ENCODE measurements around the gene MRPL36.
"Not testable (repeated sequence)": the region's sequence is repeated elsewhere in the genome, so short reads cannot be mapped to it uniquely, and the experiment has no call there.

The MRPL36 gene

DNA sequence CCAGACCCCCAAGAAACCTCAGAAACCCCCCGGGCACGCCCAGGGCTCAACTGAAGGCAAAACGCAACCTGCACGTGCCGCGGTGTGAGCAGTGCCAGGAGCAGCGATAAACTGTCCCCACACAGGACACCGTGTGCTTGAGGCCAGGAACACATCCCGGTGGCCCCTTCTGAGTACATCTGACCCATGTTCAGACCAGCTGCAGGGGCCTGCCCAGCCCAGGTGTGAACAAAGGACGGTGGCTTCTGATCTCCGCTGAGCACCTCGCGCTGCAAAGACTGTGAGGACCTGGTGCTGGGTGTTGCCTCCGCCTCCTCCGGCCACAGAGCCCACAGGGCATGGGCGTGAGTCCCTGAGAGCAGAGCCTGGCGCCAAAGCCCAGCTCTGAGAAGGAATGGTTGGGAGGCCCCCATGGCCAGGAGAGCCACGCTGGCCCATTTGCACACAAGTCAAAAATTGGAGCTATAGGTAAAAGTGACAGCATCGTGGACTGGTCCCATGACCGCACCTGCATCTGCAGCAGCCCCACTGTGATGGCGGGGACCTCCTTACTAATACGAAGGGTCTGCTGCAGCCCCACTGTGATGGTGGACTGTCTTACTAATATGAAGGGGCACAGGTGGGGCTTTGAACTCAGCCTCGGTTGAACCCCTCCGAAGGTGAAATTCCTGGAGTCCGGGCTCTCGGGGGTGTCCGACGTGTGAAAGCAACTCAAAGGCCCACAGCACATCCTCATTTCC is 33.0 kb upstream of the MRPL36 start:
- DNase-seq: no peak

DNA sequence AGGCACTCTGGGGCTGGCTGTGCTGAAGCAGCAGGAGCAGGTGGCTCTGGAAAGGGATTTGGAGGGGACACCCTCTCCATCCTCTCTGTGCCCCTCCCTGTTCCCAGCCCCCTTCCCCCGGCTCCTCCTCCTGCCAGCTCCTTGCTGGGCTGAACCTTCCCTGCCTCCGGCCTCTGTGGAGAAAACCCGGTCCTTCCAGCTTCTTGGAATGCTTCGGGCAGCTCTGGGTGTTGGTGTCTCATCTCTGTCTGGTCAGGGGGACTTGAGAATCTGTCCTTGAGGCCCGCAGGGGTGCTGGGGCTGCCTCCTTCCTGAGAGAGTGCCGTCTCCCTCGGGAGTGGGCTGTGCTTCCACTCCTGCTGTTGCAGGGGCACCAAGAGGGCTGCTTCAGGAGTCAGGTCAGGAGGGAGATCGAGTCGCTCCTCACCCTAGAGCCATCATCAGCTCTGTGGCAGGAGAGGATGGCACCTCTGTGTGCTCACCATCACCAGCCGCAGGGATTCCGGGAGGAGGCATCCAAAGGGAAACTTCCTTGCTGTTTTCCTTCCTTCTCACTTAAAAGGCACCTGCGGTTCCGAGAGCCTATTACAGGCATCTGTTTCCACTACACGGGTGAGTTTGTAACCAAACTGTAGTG is 32.2 kb upstream of the MRPL36 start:
- no peak for DNase-seq

DNA sequence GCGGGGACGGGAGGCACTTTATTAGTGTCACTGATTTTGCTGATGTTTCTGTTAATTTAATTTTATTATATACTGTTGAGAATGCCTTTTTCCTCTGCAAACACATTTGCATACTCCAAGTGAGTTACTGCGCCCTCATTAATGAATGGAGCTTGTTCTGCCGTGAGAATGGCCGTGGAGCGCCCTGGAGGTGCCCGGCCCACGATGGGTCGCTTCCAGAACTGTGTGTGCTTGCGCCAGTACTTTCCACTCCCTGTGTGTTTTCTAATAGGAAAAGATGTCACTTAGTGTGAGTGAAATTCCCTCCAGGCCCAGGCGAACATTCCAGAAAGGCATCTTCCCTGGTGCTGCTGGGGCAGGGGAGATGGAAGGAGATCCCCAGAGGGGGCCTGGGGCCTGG is 31.6 kb upstream of the MRPL36 start:
- no peak for DNase-seq

DNA sequence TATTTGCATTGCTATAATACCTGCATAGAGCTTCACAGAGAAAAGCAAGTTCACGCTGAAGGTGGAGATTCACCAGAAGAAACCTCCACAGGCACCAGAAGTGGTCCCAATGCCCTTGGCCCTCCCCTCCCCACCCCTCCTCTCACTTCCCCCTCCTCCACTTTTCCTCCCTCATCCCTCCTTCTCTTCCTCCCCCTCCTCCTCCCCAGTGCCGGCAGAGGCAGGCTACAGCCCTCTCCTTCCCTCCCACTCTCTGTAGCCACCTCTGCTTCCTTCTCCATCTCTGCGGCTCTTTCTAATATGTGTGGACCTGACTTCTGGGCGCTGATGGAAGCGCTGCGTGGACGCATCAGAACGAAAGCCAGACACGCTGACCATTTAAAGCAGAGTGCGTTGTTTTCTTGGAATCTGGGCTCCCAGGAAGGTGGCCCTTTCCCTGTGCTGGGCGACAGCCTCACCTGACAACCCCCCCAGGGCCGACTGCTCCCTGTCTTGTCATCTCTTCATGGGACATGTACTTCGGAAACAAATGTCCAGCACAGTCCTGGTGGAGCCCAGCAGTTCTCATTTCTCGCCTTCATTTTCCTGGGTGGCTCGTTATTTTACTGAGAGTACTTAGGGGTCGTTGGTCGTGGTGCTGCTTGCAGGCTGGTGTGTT is 31.1 kb upstream of the MRPL36 start:
- DNase-seq: no peak

DNA sequence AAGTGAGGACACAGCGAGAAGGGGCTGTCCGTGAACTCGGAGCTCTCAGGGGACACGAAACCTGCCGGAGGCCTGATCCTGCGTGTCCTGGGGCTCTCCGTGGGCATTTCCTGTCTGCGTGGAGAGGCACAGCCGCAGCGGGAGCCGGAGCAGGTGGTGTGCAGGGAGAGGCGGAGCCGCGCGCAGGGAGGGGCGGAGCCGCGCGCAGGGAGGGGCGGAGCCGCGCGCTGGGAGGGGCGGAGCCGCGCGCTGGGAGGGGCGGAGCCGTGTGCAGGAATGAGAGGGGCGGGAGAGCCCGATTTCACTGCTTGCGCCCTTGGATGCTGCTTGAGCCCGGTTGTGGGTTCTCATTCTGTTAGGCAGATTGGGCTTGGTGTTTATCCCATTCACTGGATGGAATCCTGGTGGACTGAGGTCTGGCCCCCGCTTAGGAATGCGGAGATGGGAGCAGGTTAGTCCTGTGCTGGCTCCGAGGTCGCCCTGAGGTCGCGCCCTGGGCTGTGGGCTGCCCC is 28.3 kb upstream of the MRPL36 start:
- DNase-seq: no peak

DNA sequence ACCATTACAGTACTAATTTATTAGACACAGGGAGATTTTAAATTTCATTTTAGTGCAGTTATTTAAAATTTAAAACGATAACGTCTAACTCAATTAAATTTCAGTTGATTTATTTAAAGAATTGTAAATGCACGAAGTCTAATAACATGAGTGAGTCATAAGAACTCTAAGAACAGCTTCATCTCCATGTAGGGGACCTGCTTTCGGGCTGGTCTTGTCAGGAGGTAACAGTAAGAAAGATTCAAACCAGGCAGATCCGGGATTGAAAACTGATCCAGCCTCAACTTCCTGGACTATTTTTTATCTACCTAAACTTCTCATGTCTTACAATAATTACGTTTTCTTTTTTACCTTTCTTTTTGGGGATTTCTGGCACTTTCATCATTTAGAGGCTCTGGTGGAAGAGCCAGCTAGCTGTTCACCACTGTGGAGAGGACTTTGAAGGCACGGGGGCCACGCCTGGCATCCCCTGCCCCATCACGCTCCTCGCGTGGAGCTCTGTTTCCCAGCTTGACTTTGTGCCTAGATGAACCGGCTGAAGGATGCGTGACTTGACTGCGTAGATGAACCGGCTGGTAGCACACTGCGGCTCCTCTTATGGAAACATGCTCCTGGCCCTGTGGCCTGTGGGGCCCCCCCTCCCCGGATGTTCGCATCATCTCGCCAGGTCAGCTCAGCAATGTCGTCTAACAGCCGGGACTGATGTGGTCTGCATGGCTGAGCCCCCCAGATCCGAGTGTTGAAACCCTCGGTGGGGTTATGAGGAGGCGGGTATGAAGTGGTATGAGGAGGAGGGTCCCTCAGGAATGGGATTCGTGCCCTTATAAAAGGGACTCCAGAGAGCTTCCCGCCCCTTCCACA is 27.6 kb upstream of the MRPL36 start:
- no peak for DNase-seq

DNA sequence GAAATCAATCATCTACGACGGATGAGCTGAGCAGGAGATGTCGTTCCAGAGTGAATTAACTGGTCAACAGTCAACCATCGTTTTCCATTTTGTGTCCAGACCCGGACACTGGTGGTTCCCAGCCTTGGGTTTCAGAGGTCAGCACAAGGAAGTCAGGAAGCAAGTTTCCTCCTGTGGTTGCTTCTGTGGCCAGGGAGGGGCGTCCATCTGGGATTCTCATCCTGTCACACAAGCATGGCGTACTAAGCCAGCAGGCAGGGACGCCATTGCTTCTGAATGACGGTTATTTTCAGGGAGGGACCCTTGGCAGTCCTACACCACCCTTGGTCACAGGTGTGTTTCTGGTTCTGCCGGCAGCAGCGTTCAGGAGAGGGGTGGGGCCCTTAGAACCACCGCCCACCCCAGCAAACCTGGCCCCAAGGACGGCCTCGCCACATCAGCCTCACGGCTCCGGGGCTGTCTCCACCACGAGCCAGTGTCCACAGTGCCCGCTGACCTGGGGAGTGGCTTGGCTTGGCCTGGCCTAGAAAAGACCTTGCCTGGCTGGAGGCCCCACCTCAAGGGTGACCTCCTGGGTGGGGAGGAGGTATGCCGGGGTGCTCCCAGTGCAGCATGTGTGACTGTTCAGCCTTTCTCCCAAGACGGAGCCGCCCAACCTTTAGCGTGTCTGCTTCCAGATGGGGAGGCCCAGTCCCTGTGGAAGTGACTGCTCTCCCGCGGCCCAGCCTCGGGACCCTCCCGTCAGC is 26.8 kb upstream of the MRPL36 start:
- DNase-seq: no peak

DNA sequence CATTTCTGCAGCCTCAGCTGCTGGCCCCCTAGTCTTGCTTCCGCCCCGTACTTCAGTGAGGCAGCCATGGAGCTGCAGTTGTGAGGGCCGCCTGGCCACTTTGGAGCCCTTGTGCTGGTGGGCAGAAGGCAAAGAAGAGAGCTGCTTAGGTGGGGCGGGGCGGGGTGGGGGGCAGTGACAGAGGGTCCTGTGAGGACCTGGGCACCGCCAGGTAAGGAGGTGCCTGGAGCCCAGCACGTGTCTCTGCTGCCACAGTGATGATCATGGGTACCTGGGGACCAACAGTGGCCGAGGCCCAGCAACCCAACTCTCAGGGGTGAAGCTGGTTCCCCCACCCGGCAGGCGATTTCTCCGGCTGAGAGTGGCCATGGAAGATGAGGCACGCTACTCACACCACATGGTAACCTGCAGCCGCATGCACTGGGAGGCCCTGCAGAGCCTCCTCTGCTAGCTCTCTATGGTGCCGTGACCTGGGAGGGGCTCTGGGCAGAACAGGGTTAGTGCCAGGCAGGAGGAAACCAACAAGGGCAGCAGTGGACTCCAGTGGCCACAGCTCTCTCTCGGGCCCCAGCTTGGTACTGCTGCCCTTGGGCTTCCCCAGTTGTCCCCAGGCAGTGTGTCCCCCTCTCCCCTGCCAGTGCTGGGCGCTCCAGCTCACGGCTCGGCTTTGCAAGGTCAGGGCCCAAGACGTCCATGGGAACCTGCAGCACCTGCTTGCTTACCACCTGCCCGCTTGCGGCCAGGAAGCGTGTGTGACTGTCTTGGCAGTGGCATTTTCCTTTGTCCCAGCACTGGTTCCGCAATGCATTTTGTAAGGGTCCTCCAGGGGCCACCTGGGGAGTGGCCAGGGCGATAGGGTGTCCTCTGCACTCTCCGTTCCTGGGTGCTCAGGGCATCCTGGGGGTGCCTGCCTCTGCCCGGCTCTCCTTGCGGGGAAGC is 25.5 kb upstream of the MRPL36 start:
- no peak for DNase-seq

DNA sequence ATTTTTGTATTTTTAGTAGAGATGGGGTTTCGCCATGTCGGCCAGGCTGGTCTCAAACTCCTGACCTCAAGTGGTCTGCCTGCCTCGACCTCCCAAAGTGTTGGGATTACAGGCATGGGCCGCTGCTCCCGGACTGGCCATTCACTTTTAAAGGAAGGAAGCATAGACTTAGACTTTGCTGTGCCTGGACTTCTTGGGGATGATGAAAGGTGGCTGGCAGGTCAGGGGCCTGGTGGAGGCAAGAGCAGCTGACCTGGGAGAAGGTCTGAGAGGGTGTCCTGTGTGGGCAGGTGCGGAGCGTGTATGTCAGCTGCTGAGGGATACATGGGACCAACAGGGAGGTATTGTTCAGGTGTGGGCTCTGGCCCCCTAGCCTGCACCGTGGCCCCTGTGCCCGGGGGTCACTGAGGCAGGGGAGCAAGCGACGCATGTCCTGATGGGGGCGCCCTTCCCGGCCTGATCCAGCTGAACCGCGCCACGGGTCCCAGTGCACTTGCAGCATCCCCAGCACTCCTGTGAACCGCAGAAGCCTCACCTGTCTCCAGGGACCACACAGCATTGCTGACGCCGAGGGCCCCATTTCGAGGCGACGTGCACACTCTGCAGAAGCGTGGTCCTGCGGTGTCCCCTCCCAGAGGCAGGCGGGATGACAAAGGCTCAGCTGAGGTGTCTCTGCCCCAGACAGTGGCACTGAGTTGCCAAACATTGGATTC is 24.6 kb upstream of the MRPL36 start:
- no peak for DNase-seq

DNA sequence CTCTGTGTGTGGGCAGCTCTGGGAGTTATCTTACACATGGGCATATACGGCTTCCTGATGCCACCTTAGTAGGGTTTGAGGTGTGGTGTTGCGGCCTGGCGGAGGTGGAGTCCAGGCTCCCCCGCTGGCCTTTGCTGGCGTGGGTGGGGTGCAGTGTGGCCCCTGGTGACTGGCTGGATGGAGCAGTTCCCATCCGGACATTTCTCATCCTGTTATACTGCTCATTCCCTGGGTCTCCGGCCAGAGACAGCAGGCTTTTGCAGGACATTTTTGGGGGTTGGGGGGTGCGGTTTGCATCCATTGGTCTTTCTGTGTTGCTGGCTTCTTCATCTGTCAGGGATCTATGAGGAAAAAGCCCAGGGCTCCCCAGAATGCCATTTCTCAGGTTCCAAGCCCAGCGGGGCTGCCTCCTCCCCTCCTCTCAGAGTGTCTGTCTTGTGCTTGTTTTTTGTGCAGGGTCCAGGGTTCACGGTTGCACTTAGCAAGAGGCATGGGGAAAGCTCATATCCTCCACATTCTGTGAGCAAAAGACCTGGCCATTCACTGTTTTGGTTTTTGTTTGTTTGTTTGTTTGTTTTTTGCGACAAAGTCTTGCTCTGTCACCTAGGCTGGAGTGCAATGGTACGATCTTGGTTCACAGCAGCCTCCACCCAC is 23.9 kb upstream of the MRPL36 start:
- DNase-seq: no peak

DNA sequence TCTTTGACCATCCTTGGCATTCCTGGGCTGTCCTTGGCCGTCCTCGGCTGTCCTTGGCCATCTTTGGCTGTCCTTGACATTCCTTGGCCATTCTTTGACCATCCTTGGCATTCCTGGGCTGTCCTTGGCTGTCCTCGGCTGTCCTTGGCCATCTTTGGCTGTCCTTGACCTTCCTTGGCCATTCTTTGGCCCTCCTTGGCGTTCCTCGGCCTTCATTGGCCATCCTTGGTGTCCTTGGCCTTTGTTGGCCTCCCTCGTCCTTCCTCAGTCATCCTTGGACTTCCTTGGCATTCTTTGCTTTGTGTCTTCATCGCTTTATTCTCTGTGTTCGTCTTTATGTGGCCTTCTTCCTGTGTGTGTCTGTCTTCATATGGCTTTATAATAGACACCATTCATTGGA is 22.2 kb upstream of the MRPL36 start:
- DNase-seq: no peak

DNA sequence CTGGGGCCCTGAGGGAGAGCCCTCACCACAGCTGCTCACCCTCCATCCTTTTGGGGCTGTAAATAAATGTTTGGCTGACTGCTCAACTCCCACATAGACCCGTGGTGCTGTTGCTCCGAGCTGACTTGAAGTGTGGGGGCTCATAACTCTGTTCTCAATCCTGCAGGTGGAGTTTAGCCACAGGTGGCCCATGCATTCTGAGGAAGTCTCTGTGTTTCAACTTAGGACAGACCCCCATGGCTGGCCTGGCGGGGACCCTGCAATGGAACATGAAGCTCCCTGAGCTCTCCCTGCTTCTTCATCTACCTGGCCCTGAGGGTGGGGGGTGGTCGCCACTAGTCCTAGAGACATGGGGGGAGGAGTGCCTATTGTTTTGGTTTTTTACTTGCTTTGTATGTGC is 21.3 kb upstream of the MRPL36 start:
- DNase-seq: no peak

DNA sequence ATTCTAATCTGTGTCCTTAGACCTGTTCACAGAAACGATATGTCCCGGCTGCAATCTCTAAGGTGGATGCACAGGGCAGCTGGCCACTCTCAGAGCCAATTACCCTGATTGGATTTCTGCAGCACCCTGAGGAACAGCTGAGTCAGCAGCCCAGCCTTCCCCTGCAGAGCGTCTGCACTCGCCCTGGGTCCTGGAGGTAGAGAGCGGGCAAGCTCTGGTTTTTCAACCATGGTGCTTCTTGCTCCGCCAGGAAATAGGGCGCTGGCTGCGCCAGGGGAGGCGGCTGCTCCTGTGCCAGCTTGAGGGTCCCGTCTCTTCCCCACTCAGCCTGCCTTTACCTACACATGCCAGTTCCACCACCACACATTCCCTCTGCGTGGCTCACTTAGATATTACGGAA is 20.7 kb upstream of the MRPL36 start:
- no peak for DNase-seq

DNA sequence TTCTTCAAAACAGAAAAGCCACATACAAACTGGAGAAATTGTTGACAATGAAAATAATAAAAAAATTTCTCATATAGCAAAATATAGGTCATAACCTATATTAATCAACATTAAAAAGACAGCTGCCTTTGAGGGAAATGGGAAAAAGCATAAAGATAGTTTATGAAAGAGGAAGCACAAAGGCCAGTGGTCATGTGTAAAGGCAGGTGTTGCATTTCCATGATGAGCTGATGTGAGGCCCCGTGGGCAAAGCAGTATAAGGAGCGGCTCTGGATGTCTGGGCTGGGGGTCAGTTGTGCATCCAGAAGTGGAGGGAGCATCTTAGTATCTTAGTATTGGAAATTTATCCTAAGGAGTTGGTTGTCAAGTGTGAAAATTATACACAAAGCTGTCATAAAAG is 19.8 kb upstream of the MRPL36 start:
- DNase-seq: no peak

DNA sequence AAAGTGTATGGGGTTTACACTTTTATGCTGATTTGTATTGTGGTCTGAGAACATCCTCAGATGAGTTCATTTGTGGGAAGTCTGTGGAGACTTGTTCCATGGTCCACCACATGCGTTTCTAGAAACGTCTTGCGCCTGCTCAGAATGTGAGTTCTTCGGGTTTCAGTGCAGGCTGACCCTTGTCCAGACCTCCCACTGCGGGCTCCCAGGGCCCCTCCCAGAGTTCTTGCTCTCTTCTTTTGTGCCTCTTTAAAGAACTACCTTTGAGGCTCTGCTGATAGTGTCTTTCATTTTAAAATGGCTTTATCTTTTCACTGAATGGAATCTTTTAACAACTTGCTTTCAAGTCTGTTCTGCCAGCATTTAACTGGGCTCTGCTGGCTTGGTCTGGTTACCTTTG is 19.1 kb upstream of the MRPL36 start:
- DNase-seq: no peak

DNA sequence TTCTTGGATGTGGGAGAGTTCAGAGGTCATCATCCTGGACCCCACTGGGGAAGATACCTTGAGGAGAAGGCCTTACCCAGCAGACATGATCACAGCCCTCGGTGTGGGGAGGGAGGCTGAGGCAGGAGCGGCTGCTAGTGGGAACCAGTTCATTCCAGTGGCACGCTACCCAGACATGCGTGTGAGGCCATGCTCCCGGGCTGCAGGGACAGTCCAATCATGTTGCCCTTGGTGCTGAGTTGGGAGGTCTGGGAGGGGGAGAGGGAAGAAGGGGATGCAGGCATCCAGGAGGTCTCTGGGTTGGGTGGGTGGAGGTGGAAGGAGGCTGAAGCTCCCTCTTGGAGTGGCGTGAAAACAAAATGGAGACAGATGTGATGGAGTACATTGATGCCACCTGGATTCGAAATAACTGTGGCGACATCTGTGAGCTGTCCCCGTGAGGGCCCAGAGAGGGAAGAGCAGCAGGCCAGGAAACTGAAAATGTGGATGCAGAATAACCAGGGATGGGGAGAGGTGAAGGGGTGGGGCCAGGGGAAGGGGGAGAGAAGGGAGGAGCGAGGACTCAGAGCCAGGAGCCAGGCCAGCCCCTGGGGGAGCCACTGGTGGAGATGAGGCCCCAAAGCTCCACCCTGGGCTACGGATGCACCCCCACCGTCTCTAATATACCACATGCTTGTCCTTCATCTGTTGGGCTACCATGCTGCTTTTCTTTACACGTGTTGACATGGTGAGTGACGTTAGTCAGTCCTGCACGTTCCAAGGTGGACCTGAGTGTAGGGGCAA is 17.8 kb upstream of the MRPL36 start:
- no peak for DNase-seq

DNA sequence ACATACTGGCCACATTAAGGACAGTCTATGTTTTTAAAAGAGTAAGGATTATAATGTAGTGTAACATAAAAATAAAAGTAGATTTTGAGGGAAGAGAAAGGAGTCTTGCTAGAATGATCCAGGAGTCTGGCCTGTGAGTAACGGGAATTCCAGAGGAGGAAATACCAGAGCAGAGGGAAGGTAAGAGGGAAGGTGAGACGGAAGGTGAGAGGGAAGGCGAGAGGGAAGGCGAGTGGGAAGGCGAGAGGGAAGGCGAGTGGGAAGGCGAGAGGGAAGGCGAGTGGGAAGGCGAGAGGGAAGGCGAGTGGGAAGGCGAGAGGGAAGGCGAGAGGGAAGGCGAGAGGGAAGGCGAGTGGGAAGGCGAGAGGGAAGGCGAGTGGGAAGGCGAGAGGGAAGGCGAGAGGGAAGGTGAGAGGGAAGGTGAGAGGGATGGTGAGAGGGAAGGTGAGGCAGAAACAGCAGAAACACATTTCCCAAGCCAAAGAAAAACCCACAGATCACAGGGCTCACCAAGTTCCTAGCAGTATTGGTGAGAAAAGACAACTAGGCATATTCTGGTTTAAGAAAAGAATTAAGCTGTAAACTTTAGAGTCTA is 17.0 kb upstream of the MRPL36 start:
- not testable (repeated sequence) for DNase-seq

DNA sequence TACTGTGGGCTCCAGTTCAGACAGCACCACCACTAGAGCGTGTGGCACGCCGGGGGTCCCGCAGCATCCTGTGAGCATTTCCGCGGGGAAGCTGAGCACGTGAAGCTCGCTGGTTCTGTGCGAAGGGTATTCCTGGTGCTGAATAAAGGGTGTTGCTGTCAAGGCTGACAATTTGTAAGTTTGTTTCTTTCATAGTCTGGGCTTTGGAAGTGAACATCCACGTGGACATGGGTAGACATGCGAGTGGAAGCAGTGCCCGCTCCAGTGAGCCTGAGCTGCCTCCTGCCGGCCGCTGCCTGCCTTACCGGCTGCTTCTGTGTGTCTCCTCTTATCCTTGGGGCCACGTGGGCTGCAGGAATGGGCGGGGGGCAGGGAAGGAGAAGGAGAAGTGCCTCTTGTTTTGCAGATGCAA is 16.2 kb upstream of the MRPL36 start:
- no peak for DNase-seq
